ENCODE results near the gene TSPAN9. TPM values are rescaled to one million over a fixed set of nuclear protein-coding genes. Genes with fewer than 3 reads are reported as not detected.

The TSPAN9 gene
- total RNA-seq, 1 experiment from 2014 or later = 13.2 TPM

DNA sequence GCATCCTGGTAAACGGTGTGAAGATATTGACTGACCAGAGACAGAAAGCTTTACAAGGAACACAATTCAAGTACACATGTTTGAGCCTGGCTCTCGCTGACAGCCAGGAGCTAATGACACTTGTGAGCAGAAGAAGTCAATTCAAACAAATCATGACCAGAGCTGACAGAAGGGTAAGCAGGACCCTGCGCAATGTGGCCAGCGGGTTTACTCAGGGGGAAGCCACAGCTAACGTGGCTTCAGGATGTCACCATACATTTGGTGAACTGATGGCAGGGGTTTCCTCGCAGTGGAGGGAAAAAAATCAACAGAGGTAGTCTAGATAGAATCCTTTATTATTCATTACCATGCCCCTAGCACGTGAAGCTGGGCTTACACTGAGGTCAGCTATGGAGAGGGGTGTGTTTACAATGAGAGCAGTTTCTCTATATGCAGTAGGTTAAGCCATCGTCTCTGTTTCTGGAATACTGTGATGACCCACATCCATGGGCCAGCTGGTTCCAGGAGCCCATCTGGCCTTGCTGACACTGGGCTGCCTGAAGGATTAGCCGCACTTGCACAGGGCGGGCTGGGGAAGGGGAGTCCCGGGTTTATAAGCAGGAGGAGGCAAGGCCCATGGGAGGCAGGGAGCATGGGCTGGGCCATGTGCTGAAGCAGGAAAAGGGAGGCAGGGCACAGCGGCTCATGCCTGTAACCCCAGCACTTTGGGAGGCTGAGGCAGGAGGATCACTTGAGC lies 215.7 kb downstream of the TSPAN9 start:
- Histone ChIP-seq H3K4me1 (ENCODE audit: control insufficient read depth in 1 of 2, insufficient read depth in 2 of 2, low read length in 2 of 2) (no peaks in the 10 kb centered on the region), H3K79me2 (ENCODE audit: insufficient read depth, low read length) (no peaks in the 10 kb centered on the region), H3K27me3 (ENCODE audit: insufficient read depth, low read length) (no peaks in the 10 kb centered on the region), H3K9me2 (ENCODE audit: insufficient read depth) (no peaks in the 10 kb centered on the region), H4K20me1 (ENCODE audit: insufficient read depth) (no peaks in the 10 kb centered on the region), H3K9ac (ENCODE audit: low read length) (no peak overlapping the region), H3K9me3 (ENCODE audit: control insufficient read depth in 1 of 2, insufficient read depth in 1 of 2, low read depth in 1 of 2, low read length in 2 of 2) (no peaks in the 10 kb centered on the region), H3K36me3 (ENCODE audit: control insufficient read depth in 1 of 2, insufficient read depth in 2 of 2, low read length in 2 of 2) (no peaks in the 10 kb centered on the region), H3K27ac (ENCODE audit: low read depth, low read length) (no peak overlapping the region), H3K4me2 (ENCODE audit: low read length) (no peak overlapping the region), H3K4me3 (replicated peaks in 1 of 2; ENCODE audit: low read depth in 1 of 2, low read length in 2 of 2) (no peak overlapping the region), H2AFZ (ENCODE audit: low read depth, low read length, poor library complexity, severe bottlenecking) (no peak overlapping the region)
- ChIA-PET CTCF (no interaction called here), POLR2A (no interaction called here), RAD21 (ENCODE audit: low non-redundant PET in 1 of 2, low total read pairs in 2 of 2, uncharacterized antibody in 2 of 2, unreplicated experiment in 2 of 2) (no interaction called here)
- no TSS peak for BruUV-seq (replicated peaks)
- intact Hi-C loops (cut with micrococcal nuclease) = no loop called here
- DNase-seq (ENCODE audit: low read depth, low spot score) = no peak
- no peak for ATAC-seq
- TF ChIP-seq, protein P1, sequence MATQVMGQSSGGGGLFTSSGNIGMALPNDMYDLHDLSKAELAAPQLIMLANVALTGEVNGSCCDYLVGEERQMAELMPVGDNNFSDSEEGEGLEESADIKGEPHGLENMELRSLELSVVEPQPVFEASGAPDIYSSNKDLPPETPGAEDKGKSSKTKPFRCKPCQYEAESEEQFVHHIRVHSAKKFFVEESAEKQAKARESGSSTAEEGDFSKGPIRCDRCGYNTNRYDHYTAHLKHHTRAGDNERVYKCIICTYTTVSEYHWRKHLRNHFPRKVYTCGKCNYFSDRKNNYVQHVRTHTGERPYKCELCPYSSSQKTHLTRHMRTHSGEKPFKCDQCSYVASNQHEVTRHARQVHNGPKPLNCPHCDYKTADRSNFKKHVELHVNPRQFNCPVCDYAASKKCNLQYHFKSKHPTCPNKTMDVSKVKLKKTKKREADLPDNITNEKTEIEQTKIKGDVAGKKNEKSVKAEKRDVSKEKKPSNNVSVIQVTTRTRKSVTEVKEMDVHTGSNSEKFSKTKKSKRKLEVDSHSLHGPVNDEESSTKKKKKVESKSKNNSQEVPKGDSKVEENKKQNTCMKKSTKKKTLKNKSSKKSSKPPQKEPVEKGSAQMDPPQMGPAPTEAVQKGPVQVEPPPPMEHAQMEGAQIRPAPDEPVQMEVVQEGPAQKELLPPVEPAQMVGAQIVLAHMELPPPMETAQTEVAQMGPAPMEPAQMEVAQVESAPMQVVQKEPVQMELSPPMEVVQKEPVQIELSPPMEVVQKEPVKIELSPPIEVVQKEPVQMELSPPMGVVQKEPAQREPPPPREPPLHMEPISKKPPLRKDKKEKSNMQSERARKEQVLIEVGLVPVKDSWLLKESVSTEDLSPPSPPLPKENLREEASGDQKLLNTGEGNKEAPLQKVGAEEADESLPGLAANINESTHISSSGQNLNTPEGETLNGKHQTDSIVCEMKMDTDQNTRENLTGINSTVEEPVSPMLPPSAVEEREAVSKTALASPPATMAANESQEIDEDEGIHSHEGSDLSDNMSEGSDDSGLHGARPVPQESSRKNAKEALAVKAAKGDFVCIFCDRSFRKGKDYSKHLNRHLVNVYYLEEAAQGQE (IDR thresholded peaks at IDR 0.05; ENCODE audit: low read depth) = no peak
- TF ChIP-seq FOSL1 (IDR thresholded peaks at IDR 0.05; ENCODE audit: low read depth) (no peak), CEBPB (IDR thresholded peaks at IDR 0.05; ENCODE audit: low read depth) (no peak)
- TF ChIP-seq, protein P2, sequence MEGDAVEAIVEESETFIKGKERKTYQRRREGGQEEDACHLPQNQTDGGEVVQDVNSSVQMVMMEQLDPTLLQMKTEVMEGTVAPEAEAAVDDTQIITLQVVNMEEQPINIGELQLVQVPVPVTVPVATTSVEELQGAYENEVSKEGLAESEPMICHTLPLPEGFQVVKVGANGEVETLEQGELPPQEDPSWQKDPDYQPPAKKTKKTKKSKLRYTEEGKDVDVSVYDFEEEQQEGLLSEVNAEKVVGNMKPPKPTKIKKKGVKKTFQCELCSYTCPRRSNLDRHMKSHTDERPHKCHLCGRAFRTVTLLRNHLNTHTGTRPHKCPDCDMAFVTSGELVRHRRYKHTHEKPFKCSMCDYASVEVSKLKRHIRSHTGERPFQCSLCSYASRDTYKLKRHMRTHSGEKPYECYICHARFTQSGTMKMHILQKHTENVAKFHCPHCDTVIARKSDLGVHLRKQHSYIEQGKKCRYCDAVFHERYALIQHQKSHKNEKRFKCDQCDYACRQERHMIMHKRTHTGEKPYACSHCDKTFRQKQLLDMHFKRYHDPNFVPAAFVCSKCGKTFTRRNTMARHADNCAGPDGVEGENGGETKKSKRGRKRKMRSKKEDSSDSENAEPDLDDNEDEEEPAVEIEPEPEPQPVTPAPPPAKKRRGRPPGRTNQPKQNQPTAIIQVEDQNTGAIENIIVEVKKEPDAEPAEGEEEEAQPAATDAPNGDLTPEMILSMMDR (IDR thresholded peaks at IDR 0.05 in 2 of 3, conservative IDR thresholded peaks at IDR 0.05 in 1 of 3; ENCODE audit: borderline replicate concordance in 1 of 3, insufficient read depth in 1 of 3, low read depth in 2 of 3, low read length in 2 of 3) = no peak

All from HCT116 (cell line).